HCT116 (cell line): ENCODE results near the gene ZNF746. TPM values are rescaled to one million over a fixed set of nuclear protein-coding genes. Genes with fewer than 3 reads are reported as not detected.

Source experiments
- ATAC-seq: fragments of 200-7000 bp; cut with Tn5 transposase; 2 replicates; pipeline ENCODE4 v1.9.1; 2020; ENCODE audit warnings: mild to moderate bottlenecking, moderate library complexity
- BruUV-seq: library from RNA; stranded (reverse); fragments of 400-500 nt; replicated peaks from 2 replicates; lab custom pipeline; 2021; lab: Mats Ljungman, UMichigan
- CTCF ChIA-PET: fragments of 300-600 bp; sonication (Branson Sonifier 250); formaldehyde crosslinking; loops from one replicate; lab custom pipeline; 2021; ENCODE audit warnings: antibody characterized with exemption; lab: Charles Lee
- POLR2A ChIA-PET: fragments of 300-600, 350-600 bp; sonication (Branson Sonifier 250); formaldehyde crosslinking; loops from one replicate; lab custom pipeline; 2021; ENCODE audit warnings: antibody characterized with exemption; lab: Charles Lee
- RAD21 ChIA-PET, 2 experiments: fragments of 300-600 bp; sonication (Branson Sonifier 250); formaldehyde crosslinking; loops; one replicate each; lab custom pipeline; 2023; ENCODE audit warnings: low total read pairs in 2 of 2; ENCODE audit not compliant: uncharacterized antibody in 2 of 2, unreplicated experiment in 2 of 2, low non-redundant PET in 1 of 2; lab: Charles Lee
- DNase-seq: peaks from one replicate; pipeline ENCODE4 v3.0.0-alpha.2; 2010; ENCODE audit warnings: low read depth, low spot score
- H2AFZ ChIP-seq: fragments of 200-600 bp; shearing (Covaris generic), sonication (generic); 2 replicates; pipeline ENCODE4 v1.6.1; 2017; ENCODE audit warnings: low read depth, mixed run types, mixed read lengths, antibody characterized with exemption, low read length; ENCODE audit not compliant: poor library complexity, severe bottlenecking
- H3K27ac ChIP-seq: 2 replicates; pipeline ENCODE4 v1.5.1; 2012; ENCODE audit warnings: low read depth, low read length
- H3K27me3 ChIP-seq: fragments of 200-600 bp; sonication (generic); 2 replicates; pipeline ENCODE4 v1.6.1; 2016; ENCODE audit warnings: mixed run types, low read length, mixed read lengths; ENCODE audit not compliant: insufficient read depth
- H3K36me3 ChIP-seq, 2 experiments: fragments of 200-500 bp in 1 of 2; fragments of 200-600 bp in 1 of 2; sonication (Bioruptor generic) in 1 of 2; sonication (generic) in 1 of 2; 2 replicates each; pipeline versions ENCODE4 v1.5.1 to v1.6.1; 2014 to 2016; ENCODE audit warnings: low read length in 2 of 2, inconsistent platforms in 1 of 2, mixed read lengths in 1 of 2, mixed run types in 1 of 2; ENCODE audit not compliant: insufficient read depth in 2 of 2, control insufficient read depth in 1 of 2
- H3K4me1 ChIP-seq, 2 experiments: fragments of 200-600 bp in 1 of 2; sonication (generic) in 1 of 2; 2 replicates each; pipeline versions ENCODE4 v1.5.1 to v1.6.1; 2012 to 2017; ENCODE audit warnings: low read length in 2 of 2, inconsistent platforms in 1 of 2, mild to moderate bottlenecking in 1 of 2, mixed read lengths in 1 of 2, mixed run types in 1 of 2, moderate library complexity in 1 of 2; ENCODE audit not compliant: insufficient read depth in 2 of 2, control insufficient read depth in 1 of 2
- H3K4me2 ChIP-seq: fragments of 200-600 bp; sonication (generic); 2 replicates; pipeline ENCODE4 v1.6.1; 2017; ENCODE audit warnings: mixed run types, low read length, mixed read lengths
- H3K4me3 ChIP-seq, 2 experiments: fragments of 200-600 bp in 1 of 2; sonication (generic) in 1 of 2; replicated peaks in 1 of 2; 2 replicates each; pipeline ENCODE4 v1.5.1; 2011 to 2016; ENCODE audit warnings: low read length in 2 of 2, control low read depth in 1 of 2, low read depth in 1 of 2, mild to moderate bottlenecking in 1 of 2, mixed read lengths in 1 of 2, mixed run types in 1 of 2
- H3K79me2 ChIP-seq: fragments of 200-600 bp; sonication (generic); 2 replicates; pipeline ENCODE4 v1.6.1; 2017; ENCODE audit warnings: mild to moderate bottlenecking, mixed run types, low read length, moderate library complexity, mixed read lengths; ENCODE audit not compliant: insufficient read depth
- H3K9ac ChIP-seq: fragments of 200-600 bp; sonication (generic); 2 replicates; pipeline ENCODE4 v1.6.1; 2016; ENCODE audit warnings: low read length, mixed read lengths
- H3K9me2 ChIP-seq: fragments of 200-600 bp; sonication (generic), shearing (Covaris generic); 2 replicates; pipeline ENCODE4 v1.6.1; 2017; ENCODE audit warnings: mixed run types, mild to moderate bottlenecking, moderate library complexity; ENCODE audit not compliant: insufficient read depth
- H3K9me3 ChIP-seq, 2 experiments: fragments of 200-500 bp in 1 of 2; fragments of 200-600 bp in 1 of 2; sonication (Bioruptor generic) in 1 of 2; sonication (generic) in 1 of 2; 2 replicates each; pipeline ENCODE4 v1.6.1; 2014 to 2017; ENCODE audit warnings: low read length in 2 of 2, mixed read lengths in 2 of 2, inconsistent platforms in 1 of 2, low read depth in 1 of 2, mild to moderate bottlenecking in 1 of 2, mixed run types in 1 of 2, moderate library complexity in 1 of 2; ENCODE audit not compliant: control insufficient read depth in 1 of 2, insufficient read depth in 1 of 2
- H4K20me1 ChIP-seq: fragments of 200-600 bp; sonication (generic), shearing (Covaris generic); 2 replicates; pipeline ENCODE4 v1.6.1; 2017; ENCODE audit warnings: mixed run types, mild to moderate bottlenecking, moderate library complexity; ENCODE audit not compliant: insufficient read depth
- CEBPB ChIP-seq: IDR thresholded peaks from 2 replicates; pipeline ENCODE4 v1.6.1; 2012; ENCODE audit warnings: low read depth
- EGR1 ChIP-seq: IDR thresholded peaks from 2 replicates; pipeline ENCODE4 v1.6.1; 2012; ENCODE audit warnings: low read depth
- ELF1 ChIP-seq: IDR thresholded peaks from 2 replicates; pipeline ENCODE4 v1.6.1; 2012; ENCODE audit warnings: low read depth, borderline replicate concordance
- FOSL1 ChIP-seq: IDR thresholded peaks from 2 replicates; pipeline ENCODE4 v1.6.1; 2012; ENCODE audit warnings: low read depth
- RAD21 ChIP-seq: IDR thresholded peaks from 2 replicates; pipeline ENCODE4 v1.6.1; 2012; ENCODE audit warnings: low read depth, mild to moderate bottlenecking
- SP1 ChIP-seq: IDR thresholded peaks from 2 replicates; pipeline ENCODE4 v1.6.1; 2012; ENCODE audit warnings: low read depth
- YY1 ChIP-seq: IDR thresholded peaks from 2 replicates; pipeline ENCODE4 v1.6.1; 2011; ENCODE audit warnings: low read length, low read depth, moderate library complexity, mild to moderate bottlenecking; ENCODE audit not compliant: insufficient replicate concordance; ENCODE audit errors: extremely low read depth
- ZFX ChIP-seq: fragments of 450-650 bp; IDR thresholded peaks from 2 replicates; pipeline ENCODE4 v1.6.1; 2017
- ZNF274 ChIP-seq: fragments of 200-500 bp; sonication (Bioruptor generic); IDR thresholded peaks from 2 replicates; pipeline ENCODE4 v1.6.1; 2014; ENCODE audit warnings: mild to moderate bottlenecking, low read depth, low read length, inconsistent platforms
- intact Hi-C: fragments of 100-400 bp; cut with micrococcal nuclease; formaldehyde crosslinking; loops from 2 replicates; pipeline ENCODE4 v1.10.0; 2022
- total RNA-seq: library from RNA; stranded (reverse); gene quantifications from one replicate; pipeline ENCODE4 v1.2.1, GENCODE V29; 2021; ENCODE audit not compliant: unreplicated experiment
- TF ChIP-seq, protein P1 (sequence below), 3 experiments: fragments of 200-600 bp in 1 of 3; sonication (generic) in 1 of 3; IDR thresholded peaks in 2 of 3; conservative IDR thresholded peaks in 1 of 3; 2 replicates each; pipeline ENCODE4 v1.5.1; 2012 to 2017; ENCODE audit warnings: low read depth in 2 of 3, low read length in 2 of 3, antibody characterized with exemption in 1 of 3, borderline replicate concordance in 1 of 3, control low read depth in 1 of 3, mild to moderate bottlenecking in 1 of 3, mixed read lengths in 1 of 3, mixed run types in 1 of 3, moderate library complexity in 1 of 3; ENCODE audit not compliant: insufficient read depth in 1 of 3

Gene ZNF746
- total RNA-seq, 1 experiment from 2014 or later, result 18.7 TPM

DNA sequence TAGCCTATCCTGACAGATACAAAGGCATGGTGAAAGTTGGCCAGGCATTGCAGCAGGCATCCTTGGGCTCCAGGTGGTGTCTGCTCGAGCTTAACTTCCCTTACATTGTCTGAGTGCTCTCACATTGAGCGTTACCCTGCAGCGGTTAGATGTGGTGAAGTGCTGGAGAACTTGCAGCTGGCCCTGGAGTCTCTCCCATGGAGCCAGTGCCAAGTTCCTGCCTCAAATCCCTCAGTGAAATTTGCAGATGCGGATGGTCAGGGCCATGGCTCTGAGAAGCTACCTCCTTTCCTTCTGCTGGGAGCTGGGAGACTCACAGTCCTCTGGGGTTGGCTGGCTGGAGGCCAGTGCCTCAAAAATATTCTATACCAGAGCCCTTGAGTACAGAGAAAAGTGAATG is 3.3 kb upstream of the ZNF746 start (continued):
- TF ChIP-seq, protein P1, sequence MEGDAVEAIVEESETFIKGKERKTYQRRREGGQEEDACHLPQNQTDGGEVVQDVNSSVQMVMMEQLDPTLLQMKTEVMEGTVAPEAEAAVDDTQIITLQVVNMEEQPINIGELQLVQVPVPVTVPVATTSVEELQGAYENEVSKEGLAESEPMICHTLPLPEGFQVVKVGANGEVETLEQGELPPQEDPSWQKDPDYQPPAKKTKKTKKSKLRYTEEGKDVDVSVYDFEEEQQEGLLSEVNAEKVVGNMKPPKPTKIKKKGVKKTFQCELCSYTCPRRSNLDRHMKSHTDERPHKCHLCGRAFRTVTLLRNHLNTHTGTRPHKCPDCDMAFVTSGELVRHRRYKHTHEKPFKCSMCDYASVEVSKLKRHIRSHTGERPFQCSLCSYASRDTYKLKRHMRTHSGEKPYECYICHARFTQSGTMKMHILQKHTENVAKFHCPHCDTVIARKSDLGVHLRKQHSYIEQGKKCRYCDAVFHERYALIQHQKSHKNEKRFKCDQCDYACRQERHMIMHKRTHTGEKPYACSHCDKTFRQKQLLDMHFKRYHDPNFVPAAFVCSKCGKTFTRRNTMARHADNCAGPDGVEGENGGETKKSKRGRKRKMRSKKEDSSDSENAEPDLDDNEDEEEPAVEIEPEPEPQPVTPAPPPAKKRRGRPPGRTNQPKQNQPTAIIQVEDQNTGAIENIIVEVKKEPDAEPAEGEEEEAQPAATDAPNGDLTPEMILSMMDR (IDR thresholded peaks at IDR 0.05 in 2 of 3, conservative IDR thresholded peaks at IDR 0.05 in 1 of 3; ENCODE audit: borderline replicate concordance in 1 of 3, insufficient read depth in 1 of 3, low read depth in 2 of 3, low read length in 2 of 3), result no peak
- TF ChIP-seq ZNF274, result no peak

DNA sequence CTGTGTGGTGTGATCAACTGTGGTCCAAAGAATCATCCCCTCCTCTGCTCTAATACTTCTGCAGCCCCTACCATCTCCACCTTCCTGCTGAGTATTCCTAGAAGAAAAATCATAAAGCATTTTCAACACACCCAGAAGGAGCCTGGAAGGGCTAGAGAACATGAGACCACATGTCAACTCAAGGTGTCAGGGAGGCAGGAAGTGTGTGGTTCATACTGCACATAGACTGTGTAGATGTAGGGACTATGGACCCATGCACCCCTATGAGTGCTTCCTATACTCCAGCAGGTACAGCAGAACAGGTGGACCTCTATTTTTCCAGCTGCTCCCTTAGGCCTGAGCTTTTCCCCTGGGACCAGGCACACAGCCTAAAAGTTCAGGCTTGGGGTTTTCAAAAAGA is 2.6 kb upstream of the ZNF746 start:
- H3K27me3 ChIP-seq, result no peaks in the 10 kb centered on the region
- RAD21 ChIA-PET, result no interaction called here
- H3K36me3 ChIP-seq, result no peaks in the 10 kb centered on the region
- no peaks in the 10 kb centered on the region for H3K9me2 ChIP-seq
- POLR2A ChIA-PET, result no interaction called here
- H3K4me1 ChIP-seq, result peaks cover 8 to 16% of the 10 kb centered on the region in 2 experiments
- no peak for DNase-seq
- H3K4me2 ChIP-seq, result no peak overlapping the region
- no peak for ATAC-seq
- TF ChIP-seq YY1 (no peak), ELF1 (no peak), FOSL1 (no peak), RAD21 (no peak), CEBPB (no peak), ZFX (no peak), SP1 (no peak), EGR1 (no peak)
- H4K20me1 ChIP-seq, result no peaks in the 10 kb centered on the region
- intact Hi-C loops, result no loop called here
- H3K4me3 ChIP-seq, result no peak overlapping the region
- H3K9ac ChIP-seq, result no peak overlapping the region
- BruUV-seq, result no TSS peak
- no peak overlapping the region for H2AFZ ChIP-seq
- H3K9me3 ChIP-seq, result 0 out of 4 replicates have a peak, but pooled peaks cover 0 to 3% of the 10 kb centered on the region in 2 experiments
- peaks cover 19% of the 10 kb centered on the region for H3K79me2 ChIP-seq
- CTCF ChIA-PET, result no interaction called here
- H3K27ac ChIP-seq, result no peak overlapping the region
